Measurements from ENCODE around the gene FFAR2.
"Not testable (repeated sequence)": the region's sequence is repeated elsewhere in the genome, so short reads cannot be mapped to it uniquely, and the experiment has no call there.

The FFAR2 gene

GRCh38 chr19:35474104-35474503, 26.0 kb downstream of the FFAR2 start:
- CTCF ChIA-PET: interaction anchor here (1.5 to 1.7 kb wide), 2 partner anchors 21 to 121 kb away, joined by 5 to 7 read pairs; no protein-coding TSS in a partner anchor
- Mint-ChIP-seq H3K27ac (no peak overlapping the region), H3K4me1 (no peaks in the 10 kb centered on the region), H3K36me3 (no peaks in the 10 kb centered on the region), H3K4me3 (no peak overlapping the region), H3K9me3 (no peaks in the 10 kb centered on the region), H3K27me3 (peaks cover 26% of the 10 kb centered on the region)
- no peak for DNase-seq

GRCh38 chr19:35474594-35474993, 26.5 kb downstream of the FFAR2 start:
- H3K9me3 Mint-ChIP-seq, H3K27ac Mint-ChIP-seq, CTCF ChIA-PET, H3K4me3 Mint-ChIP-seq, H3K36me3 Mint-ChIP-seq, DNase-seq, H3K4me1 Mint-ChIP-seq: not testable (repeated sequence)
- peaks cover 26% of the 10 kb centered on the region for H3K27me3 Mint-ChIP-seq

GRCh38 chr19:35476149-35476548, 28.1 kb downstream of the FFAR2 start:
- H3K9me3 Mint-ChIP-seq: no peaks in the 10 kb centered on the region

GRCh38 chr19:35478794-35479677, 31.0 kb downstream of the FFAR2 start:
- CTCF ChIA-PET: no interaction called here
- Mint-ChIP-seq H3K9me3 (no peaks in the 10 kb centered on the region), H3K4me1 (no peaks in the 10 kb centered on the region), H3K4me3 (no peak overlapping the region), H3K27ac (no peak overlapping the region), H3K27me3 (peaks cover 25% of the 10 kb centered on the region), H3K36me3 (no peaks in the 10 kb centered on the region)
- DNase-seq: no peak

More at GRCh38 chr19:35476149-35476548, 28.1 kb downstream of the FFAR2 start:
- Mint-ChIP-seq H3K27me3 (peaks cover 26% of the 10 kb centered on the region), H3K36me3 (no peaks in the 10 kb centered on the region), H3K4me1 (no peaks in the 10 kb centered on the region), H3K27ac (no peak overlapping the region), H3K4me3 (no peak overlapping the region)
- DNase-seq: peak; percentile 31
- CTCF ChIA-PET: no interaction called here

- H3K27ac Mint-ChIP-seq: no peak overlapping the region
- H3K4me3 Mint-ChIP-seq: no peak overlapping the region
- H3K36me3 Mint-ChIP-seq: no peaks in the 10 kb centered on the region
- no peak for DNase-seq
- CTCF ChIA-PET: no interaction called here
- H3K4me1 Mint-ChIP-seq: peaks cover 3% of the 10 kb centered on the region
- peaks cover 15% of the 10 kb centered on the region for H3K27me3 Mint-ChIP-seq
- no peaks in the 10 kb centered on the region for H3K9me3 Mint-ChIP-seq
Observed at GRCh38 chr19:35483089-35483488, 35.0 kb downstream of the FFAR2 start.

GRCh38 chr19:35484252-35485036, 36.4 kb downstream of the FFAR2 start:
- Mint-ChIP-seq H3K27ac (no peak overlapping the region), H3K4me1 (peaks cover 3% of the 10 kb centered on the region), H3K27me3 (peaks cover 27% of the 10 kb centered on the region), H3K36me3 (no peaks in the 10 kb centered on the region), H3K4me3 (no peak overlapping the region), H3K9me3 (no peaks in the 10 kb centered on the region)
- no peak for DNase-seq
- CTCF ChIA-PET: no interaction called here

GRCh38 chr19:35486268-35486708, 38.2 kb downstream of the FFAR2 start:
- Mint-ChIP-seq H3K4me3 (no peak overlapping the region), H3K9me3 (no peaks in the 10 kb centered on the region), H3K36me3 (no peaks in the 10 kb centered on the region), H3K27me3 (peaks cover 44% of the 10 kb centered on the region), H3K4me1 (peaks cover 3% of the 10 kb centered on the region), H3K27ac (no peak overlapping the region)
- CTCF ChIA-PET: interaction anchor here (0.9 to 2.0 kb wide), 7 partner anchors 9 to 133 kb away, joined by 3 to 7 read pairs (median 3); no protein-coding TSS in a partner anchor
- no peak for DNase-seq

- peaks cover 50% of the 10 kb centered on the region for H3K27me3 Mint-ChIP-seq
- CTCF ChIA-PET: interaction anchor here (1.3 to 2.0 kb wide), 2 partner anchors 109 to 135 kb away, joined by 3 to 6 read pairs; no protein-coding TSS in a partner anchor
- no peak overlapping the region for H3K27ac Mint-ChIP-seq
Observed at GRCh38 chr19:35487656-35488182, 39.7 kb downstream of the FFAR2 start.

GRCh38 chr19:35488677-35489076, 40.6 kb downstream of the FFAR2 start:
- no peak for DNase-seq
- Mint-ChIP-seq H3K9me3 (no peaks in the 10 kb centered on the region), H3K36me3 (no peaks in the 10 kb centered on the region), H3K4me3 (no peak overlapping the region), H3K27ac (no peak overlapping the region), H3K4me1 (peaks cover 3% of the 10 kb centered on the region), H3K27me3 (peaks cover 59% of the 10 kb centered on the region)
- CTCF ChIA-PET: no interaction called here

More at GRCh38 chr19:35487656-35488182, 39.7 kb downstream of the FFAR2 start:
- Mint-ChIP-seq H3K4me1 (peaks cover 3% of the 10 kb centered on the region), H3K36me3 (no peaks in the 10 kb centered on the region), H3K9me3 (no peaks in the 10 kb centered on the region), H3K4me3 (no peak overlapping the region)
- no peak for DNase-seq

GRCh38 chr19:35490364-35490763, 42.3 kb downstream of the FFAR2 start, which contains the start of gene KRTDAP:
Gene KRTDAP, minus strand, starts transcription at chr19:35490464. Its CDS starts 22 bp downstream, at chr19:35490442.
- DNase-seq: no peak
- H3K36me3 Mint-ChIP-seq: no peaks in the 10 kb centered on the region
- H3K4me3 Mint-ChIP-seq: no peak within 1 kb of the TSS
- no peaks in the 10 kb centered on the region for H3K9me3 Mint-ChIP-seq
- H3K27ac Mint-ChIP-seq: no peak within 1 kb of the TSS
- CTCF ChIA-PET: interaction anchor here (1.1 kb wide), 1 partner anchor 137 kb away, joined by 4 read pairs; no protein-coding TSS in a partner anchor
- peaks cover 5% of the 10 kb centered on the region for H3K4me1 Mint-ChIP-seq
- H3K27me3 Mint-ChIP-seq: peaks cover 73% of the 10 kb centered on the region

- CTCF ChIA-PET: interaction anchor here (1.7 to 1.9 kb wide), 2 partner anchors 19 to 139 kb away, joined by 5 to 10 read pairs; no protein-coding TSS in a partner anchor
- peaks cover 73% of the 10 kb centered on the region for H3K27me3 Mint-ChIP-seq
Observed at GRCh38 chr19:35491836-35492360, 43.8 kb downstream of the FFAR2 start.

GRCh38 chr19:35493971-35494370, 45.9 kb downstream of the FFAR2 start:
- Mint-ChIP-seq H3K27me3 (peaks cover 63% of the 10 kb centered on the region), H3K9me3 (no peaks in the 10 kb centered on the region), H3K4me3 (no peak overlapping the region), H3K4me1 (peaks cover 8% of the 10 kb centered on the region), H3K36me3 (no peaks in the 10 kb centered on the region), H3K27ac (no peak overlapping the region)
- no peak for DNase-seq
- CTCF ChIA-PET: interaction anchor here (0.8 to 3.6 kb wide), 3 partner anchors 11 to 140 kb away, joined by 3 to 59 read pairs (median 16); no protein-coding TSS in a partner anchor

More at GRCh38 chr19:35491836-35492360, 43.8 kb downstream of the FFAR2 start:
- no peak for DNase-seq
- no peaks in the 10 kb centered on the region for H3K9me3 Mint-ChIP-seq
- H3K4me1 Mint-ChIP-seq: peaks cover 8% of the 10 kb centered on the region
- H3K36me3 Mint-ChIP-seq: no peaks in the 10 kb centered on the region
- H3K27ac Mint-ChIP-seq: no peak overlapping the region
- H3K4me3 Mint-ChIP-seq: no peak overlapping the region

GRCh38 chr19:35495107-35496064, 47.3 kb downstream of the FFAR2 start:
- peaks cover 56% of the 10 kb centered on the region for H3K27me3 Mint-ChIP-seq
- H3K4me1 Mint-ChIP-seq: peaks cover 8% of the 10 kb centered on the region
- H3K27ac Mint-ChIP-seq: no peak overlapping the region
- DNase-seq: peak; percentile 74
- H3K9me3 Mint-ChIP-seq: no peaks in the 10 kb centered on the region
- CTCF ChIA-PET: interaction anchor here (0.7 to 3.6 kb wide), 32 partner anchors 9 to 429 kb away, joined by 3 to 59 read pairs (median 4); partner anchors contain the start of genes FFAR1 and FFAR3
- H3K36me3 Mint-ChIP-seq: no peaks in the 10 kb centered on the region
- no peak overlapping the region for H3K4me3 Mint-ChIP-seq

Measured in activated naive CD4-positive, alpha-beta T cell treated with anti-CD3 and anti-CD28 coated beads, Interleukin-2, amount 10 ng/mL, durations not matched to agents 7 days and 5 days (primary cell).